Neural progenitor cell (in vitro differentiated cells): ENCODE results near the gene PIP4P1. TPM values are rescaled to one million over a fixed set of nuclear protein-coding genes. Genes with fewer than 3 reads are reported as not detected.

ENCODE experiments used
- DNase-seq: peaks from one replicate; pipeline ENCODE4 v3.0.0-alpha.2; 2016; ENCODE audit warnings: low spot score
- H2AFZ ChIP-seq: fragments of 200-600 bp; sonication (generic); replicated peaks from 2 replicates; pipeline ENCODE4 v1.6.1; 2016; ENCODE audit warnings: antibody characterized with exemption
- H3F3A ChIP-seq: fragments of 200-600 bp; sonication (generic); 2 replicates; pipeline ENCODE4 v1.6.1; 2016; ENCODE audit warnings: antibody characterized with exemption, low read depth
- H3K27ac ChIP-seq: fragments of 200-600 bp; sonication (generic); 2 replicates; pipeline ENCODE4 v1.5.1; 2016; ENCODE audit warnings: mild to moderate bottlenecking
- H3K27me3 ChIP-seq: fragments of 200-600 bp; sonication (generic); 2 replicates; pipeline ENCODE4 v1.6.1; 2016; ENCODE audit warnings: mild to moderate bottlenecking, moderate library complexity
- H3K36me3 ChIP-seq: fragments of 200-600 bp; sonication (generic); 2 replicates; pipeline ENCODE4 v1.5.1; 2016
- H3K4me1 ChIP-seq: fragments of 200-600 bp; sonication (generic); 2 replicates; pipeline ENCODE4 v1.6.1; 2016; ENCODE audit warnings: mixed run types
- H3K4me2 ChIP-seq: fragments of 200-600 bp; sonication (generic); 2 replicates; pipeline ENCODE4 v1.6.1; 2016
- H3K4me3 ChIP-seq: fragments of 200-600 bp; sonication (generic); 2 replicates; pipeline ENCODE4 v1.5.1; 2016
- H3K79me2 ChIP-seq: fragments of 200-600 bp; sonication (generic); 2 replicates; pipeline ENCODE4 v1.6.1; 2016; ENCODE audit warnings: low read depth
- H3K9ac ChIP-seq: fragments of 200-600 bp; sonication (generic); 2 replicates; pipeline ENCODE4 v1.6.1; 2016
- H3K9me3 ChIP-seq: fragments of 200-600 bp; sonication (generic); 2 replicates; pipeline ENCODE4 v1.5.1; 2016; ENCODE audit warnings: low read depth
- H4K20me1 ChIP-seq: fragments of 200-600 bp; sonication (generic); 2 replicates; pipeline ENCODE4 v1.6.1; 2016; ENCODE audit warnings: low read depth
- H3K27ac Mint-ChIP-seq: 3 replicates; pipeline ENCODE4 v1.8.0; 2021; ENCODE audit warnings: mixed read lengths
- H3K27me3 Mint-ChIP-seq: 2 replicates; pipeline ENCODE4 v1.8.0; 2022; ENCODE audit warnings: low read depth, mild to moderate bottlenecking, inconsistent platforms, moderate library complexity, mixed read lengths; ENCODE audit not compliant: insufficient read depth
- H3K36me3 Mint-ChIP-seq: 3 replicates; pipeline ENCODE4 v1.8.0; 2021; ENCODE audit warnings: mixed read lengths
- H3K4me1 Mint-ChIP-seq: 3 replicates; pipeline ENCODE4 v1.8.0; 2021; ENCODE audit warnings: mixed read lengths
- H3K4me3 Mint-ChIP-seq: 3 replicates; pipeline ENCODE4 v1.8.0; 2021; ENCODE audit warnings: mild to moderate bottlenecking, moderate library complexity, mixed read lengths
- H3K9me3 Mint-ChIP-seq: 3 replicates; pipeline ENCODE4 v1.8.0; 2020; ENCODE audit warnings: mixed read lengths
- EZH2 ChIP-seq: fragments of 200-600 bp; sonication (generic); IDR thresholded peaks from 2 replicates; pipeline ENCODE4 v1.6.1; 2017; ENCODE audit warnings: antibody characterized with exemption, mild to moderate bottlenecking, moderate library complexity
- EZH2phosphoT487 ChIP-seq: fragments of 200-600 bp; sonication (generic); IDR thresholded peaks from 2 replicates; pipeline ENCODE4 v1.6.1; 2017; ENCODE audit warnings: antibody characterized with exemption
- total RNA-seq: library from RNA; depleted of rRNA; stranded (reverse); fragments of >200 nt; gene quantifications from 2 replicates; pipeline ENCODE4 v1.2.3, GENCODE V29; 2015; ENCODE audit warnings: low replicate concordance
- TF ChIP-seq, protein P1 (sequence below): fragments of 200-600 bp; sonication (generic); IDR thresholded peaks from 2 replicates; pipeline ENCODE4 v1.5.1; 2017; ENCODE audit warnings: antibody characterized with exemption, mild to moderate bottlenecking

The PIP4P1 gene
- total RNA-seq, 1 donor from 2014 or later: 24.1 TPM

DNA sequence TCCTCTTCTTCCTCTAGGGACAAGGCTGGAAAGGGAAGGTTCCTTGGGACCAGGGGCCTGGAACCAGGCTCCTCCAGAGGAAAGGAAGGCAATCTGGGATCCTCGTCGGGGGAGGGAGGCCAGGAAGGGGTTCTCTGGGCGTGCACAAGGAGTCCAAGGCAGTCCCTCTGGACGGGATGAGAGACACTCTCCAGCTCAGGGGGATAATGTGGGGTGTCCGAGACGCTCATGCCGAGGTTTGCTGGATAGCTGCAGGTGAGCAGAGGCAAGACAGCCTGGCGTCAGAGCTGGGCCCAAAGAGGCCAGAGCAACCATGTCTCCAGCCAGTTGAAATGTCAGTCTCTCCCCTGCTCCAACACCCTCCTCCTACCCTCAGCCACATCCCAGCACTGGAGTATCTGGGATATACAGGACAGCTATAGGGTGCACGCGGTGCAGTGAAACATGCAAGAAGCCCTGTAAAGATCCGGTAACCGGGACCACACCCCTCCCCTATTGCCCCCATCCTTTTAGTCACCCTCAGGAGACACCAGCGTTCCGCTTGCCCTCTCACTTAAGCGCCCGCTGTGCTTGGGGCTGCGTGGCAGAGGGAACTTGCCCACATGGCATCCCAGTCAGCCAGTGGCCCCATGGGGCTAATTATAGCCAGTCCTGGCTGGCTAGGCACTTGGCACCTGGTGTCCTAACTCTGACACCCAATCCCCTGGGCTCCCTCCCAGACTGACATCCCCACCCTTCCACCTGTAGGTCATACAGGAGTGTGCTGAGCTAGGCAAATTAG, 25.5 kb downstream of the PIP4P1 start, which contains the start of gene KLHL33:
TSS of gene KLHL33 (minus strand) at position 585 of the 781 bp plus-strand sequence. CDS start at position 230, 355 bp downstream.
- H3K4me2 ChIP-seq: no peak within 1 kb of the TSS
- H3K79me2 ChIP-seq: no peaks in the 10 kb centered on the region
- no peaks in the 10 kb centered on the region for H3K27me3 ChIP-seq
- peaks cover 7% of the 10 kb centered on the region for H3K27me3 Mint-ChIP-seq
- H3K27ac Mint-ChIP-seq: no peak within 1 kb of the TSS
- peak within 1 kb of the TSS; percentile 26 for H2AFZ ChIP-seq
- no peak within 1 kb of the TSS for H3K4me3 Mint-ChIP-seq
- no peak within 1 kb of the TSS for H3K4me3 ChIP-seq
- no peaks in the 10 kb centered on the region for H3K36me3 ChIP-seq
- H4K20me1 ChIP-seq: no peaks in the 10 kb centered on the region
- no peaks in the 10 kb centered on the region for H3K4me1 ChIP-seq
- no peaks in the 10 kb centered on the region for H3K9me3 Mint-ChIP-seq
- no peak within 1 kb of the TSS for H3K9ac ChIP-seq
- H3K36me3 Mint-ChIP-seq: no peaks in the 10 kb centered on the region
- no peaks in the 10 kb centered on the region for H3K4me1 Mint-ChIP-seq
- no peaks in the 10 kb centered on the region for H3K9me3 ChIP-seq
- H3K27ac ChIP-seq: no peak within 1 kb of the TSS
- DNase-seq: no peak
- no peaks in the 10 kb centered on the region for H3F3A ChIP-seq
- no peak for TF ChIP-seq EZH2phosphoT487
- TF ChIP-seq, protein P1, sequence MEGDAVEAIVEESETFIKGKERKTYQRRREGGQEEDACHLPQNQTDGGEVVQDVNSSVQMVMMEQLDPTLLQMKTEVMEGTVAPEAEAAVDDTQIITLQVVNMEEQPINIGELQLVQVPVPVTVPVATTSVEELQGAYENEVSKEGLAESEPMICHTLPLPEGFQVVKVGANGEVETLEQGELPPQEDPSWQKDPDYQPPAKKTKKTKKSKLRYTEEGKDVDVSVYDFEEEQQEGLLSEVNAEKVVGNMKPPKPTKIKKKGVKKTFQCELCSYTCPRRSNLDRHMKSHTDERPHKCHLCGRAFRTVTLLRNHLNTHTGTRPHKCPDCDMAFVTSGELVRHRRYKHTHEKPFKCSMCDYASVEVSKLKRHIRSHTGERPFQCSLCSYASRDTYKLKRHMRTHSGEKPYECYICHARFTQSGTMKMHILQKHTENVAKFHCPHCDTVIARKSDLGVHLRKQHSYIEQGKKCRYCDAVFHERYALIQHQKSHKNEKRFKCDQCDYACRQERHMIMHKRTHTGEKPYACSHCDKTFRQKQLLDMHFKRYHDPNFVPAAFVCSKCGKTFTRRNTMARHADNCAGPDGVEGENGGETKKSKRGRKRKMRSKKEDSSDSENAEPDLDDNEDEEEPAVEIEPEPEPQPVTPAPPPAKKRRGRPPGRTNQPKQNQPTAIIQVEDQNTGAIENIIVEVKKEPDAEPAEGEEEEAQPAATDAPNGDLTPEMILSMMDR: no peak
- no peak for TF ChIP-seq EZH2

DNA sequence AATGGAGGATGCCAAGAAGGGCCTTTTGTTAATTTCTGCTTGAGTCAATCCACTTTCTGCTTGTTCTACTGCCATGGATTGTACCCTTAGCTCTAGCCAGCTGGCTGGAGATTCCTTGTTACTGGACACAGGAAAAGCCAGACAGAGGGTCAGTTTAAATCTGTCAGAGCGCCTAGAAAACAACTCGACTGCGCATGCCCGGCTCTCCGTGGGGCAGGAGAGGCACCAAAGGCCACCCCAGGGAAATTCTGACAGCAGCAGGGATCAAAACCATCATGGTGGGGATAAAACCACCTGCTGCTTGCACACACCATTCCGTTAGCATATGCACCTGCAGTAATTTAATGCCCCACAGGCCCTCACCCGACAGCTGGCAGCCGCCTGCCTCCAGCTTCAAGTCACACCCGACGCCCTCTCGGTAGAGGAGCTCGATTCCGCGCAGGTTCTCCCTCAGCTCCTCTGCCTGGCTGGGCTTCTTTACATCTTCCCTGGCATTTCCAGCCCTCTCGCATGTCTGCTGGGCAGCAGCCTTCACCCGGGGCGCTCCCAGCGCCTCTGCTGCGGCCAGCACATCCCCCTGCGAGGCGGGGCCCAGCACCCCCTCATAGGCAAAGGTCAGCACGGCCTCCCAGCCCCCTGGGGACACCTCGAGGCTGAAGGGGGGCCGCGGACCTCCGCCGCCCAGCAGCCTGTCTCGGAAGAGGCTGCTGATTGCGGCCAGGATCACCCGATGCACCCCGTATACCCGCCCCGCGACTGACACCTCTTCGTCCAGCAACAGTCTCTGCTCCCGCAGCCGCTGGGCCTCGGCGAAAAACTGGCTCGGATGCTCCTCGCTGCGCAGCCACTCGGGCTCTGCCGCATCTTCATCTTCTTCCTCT, 26.3 kb downstream of the PIP4P1 start:
- Histone ChIP-seq H3K27me3 (no peaks in the 10 kb centered on the region), H2AFZ (peak overlapping the region; percentile 26), H3K4me1 (no peaks in the 10 kb centered on the region), H3K4me3 (no peak overlapping the region), H4K20me1 (no peaks in the 10 kb centered on the region), H3K4me2 (no peak overlapping the region), H3K9me3 (no peaks in the 10 kb centered on the region), H3K9ac (no peak overlapping the region), H3F3A (no peaks in the 10 kb centered on the region), H3K79me2 (no peaks in the 10 kb centered on the region), H3K27ac (no peak overlapping the region), H3K36me3 (no peaks in the 10 kb centered on the region)
- Mint-ChIP-seq H3K4me3 (no peak overlapping the region), H3K27me3 (peaks cover 5% of the 10 kb centered on the region), H3K4me1 (no peaks in the 10 kb centered on the region), H3K36me3 (no peaks in the 10 kb centered on the region), H3K27ac (no peak overlapping the region), H3K9me3 (no peaks in the 10 kb centered on the region)
- TF ChIP-seq, protein P1: no peak
- TF ChIP-seq EZH2 (no peak), EZH2phosphoT487 (no peak)
- no peak for DNase-seq

- peaks cover 3% of the 10 kb centered on the region for H3K27me3 Mint-ChIP-seq
- Histone ChIP-seq H3K27ac (no peak overlapping the region), H3K27me3 (no peaks in the 10 kb centered on the region), H3K4me1 (no peaks in the 10 kb centered on the region), H4K20me1 (no peaks in the 10 kb centered on the region), H3K4me3 (no peak overlapping the region), H3K4me2 (no peak overlapping the region), H3K9ac (no peak overlapping the region), H3K36me3 (no peaks in the 10 kb centered on the region), H2AFZ (no peak overlapping the region), H3K79me2 (no peaks in the 10 kb centered on the region), H3K9me3 (no peaks in the 10 kb centered on the region), H3F3A (no peaks in the 10 kb centered on the region)
- TF ChIP-seq EZH2 (no peak), EZH2phosphoT487 (no peak)
- TF ChIP-seq, protein P1: no peak
- H3K4me1 Mint-ChIP-seq: no peaks in the 10 kb centered on the region
- no peak overlapping the region for H3K4me3 Mint-ChIP-seq
- no peak for DNase-seq
- no peak overlapping the region for H3K27ac Mint-ChIP-seq
- no peaks in the 10 kb centered on the region for H3K9me3 Mint-ChIP-seq
- no peaks in the 10 kb centered on the region for H3K36me3 Mint-ChIP-seq
Observed at GRCh38 chr14:20429801-20430669, 31.2 kb downstream of the PIP4P1 start.
